ENCODE data around the gene MAGEA9.

DNA sequence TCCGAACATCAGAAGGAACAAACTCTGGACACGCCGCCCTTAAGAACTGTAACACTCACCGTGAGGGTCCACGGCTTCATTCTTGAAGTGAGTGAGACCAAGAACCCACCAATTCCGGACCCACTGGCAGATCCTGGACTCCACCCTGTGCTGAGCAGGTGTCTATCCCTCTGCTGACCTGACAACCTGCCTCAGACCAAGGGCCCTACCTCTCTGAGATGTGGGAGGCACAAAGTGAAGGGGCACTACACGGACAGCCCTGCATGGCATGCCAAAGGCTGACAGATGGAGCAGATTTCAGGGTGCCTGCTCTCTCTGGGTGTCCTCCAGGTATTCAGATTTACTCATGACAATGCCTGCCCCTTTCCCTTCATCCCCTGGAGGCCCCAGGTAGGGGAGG is 21.9 kb upstream of the MAGEA9 start:
- TF ChIP-seq CREB1 (CRISPR knock-in tag; IDR thresholded peaks at IDR 0.05; ENCODE audit: low read depth): no peak
- TF ChIP-seq, protein P1, sequence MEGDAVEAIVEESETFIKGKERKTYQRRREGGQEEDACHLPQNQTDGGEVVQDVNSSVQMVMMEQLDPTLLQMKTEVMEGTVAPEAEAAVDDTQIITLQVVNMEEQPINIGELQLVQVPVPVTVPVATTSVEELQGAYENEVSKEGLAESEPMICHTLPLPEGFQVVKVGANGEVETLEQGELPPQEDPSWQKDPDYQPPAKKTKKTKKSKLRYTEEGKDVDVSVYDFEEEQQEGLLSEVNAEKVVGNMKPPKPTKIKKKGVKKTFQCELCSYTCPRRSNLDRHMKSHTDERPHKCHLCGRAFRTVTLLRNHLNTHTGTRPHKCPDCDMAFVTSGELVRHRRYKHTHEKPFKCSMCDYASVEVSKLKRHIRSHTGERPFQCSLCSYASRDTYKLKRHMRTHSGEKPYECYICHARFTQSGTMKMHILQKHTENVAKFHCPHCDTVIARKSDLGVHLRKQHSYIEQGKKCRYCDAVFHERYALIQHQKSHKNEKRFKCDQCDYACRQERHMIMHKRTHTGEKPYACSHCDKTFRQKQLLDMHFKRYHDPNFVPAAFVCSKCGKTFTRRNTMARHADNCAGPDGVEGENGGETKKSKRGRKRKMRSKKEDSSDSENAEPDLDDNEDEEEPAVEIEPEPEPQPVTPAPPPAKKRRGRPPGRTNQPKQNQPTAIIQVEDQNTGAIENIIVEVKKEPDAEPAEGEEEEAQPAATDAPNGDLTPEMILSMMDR (conservative IDR thresholded peaks at IDR 0.05; ENCODE audit: low read depth in 2 of 2): no peak

Measured in GM23338 (cell line).